ENCODE data around the gene HAUS8.
A peak's percentile ranks its signal among the peaks of the same experiment; 100 is the strongest.
"Not testable (repeated sequence)": the region's sequence is repeated elsewhere in the genome, so short reads cannot be mapped to it uniquely, and the experiment has no call there.

The HAUS8 gene

GRCh38 chr19:17101686-17102628, 26.7 kb upstream of the HAUS8 start:
- no peak for FAIRE-seq

DNA sequence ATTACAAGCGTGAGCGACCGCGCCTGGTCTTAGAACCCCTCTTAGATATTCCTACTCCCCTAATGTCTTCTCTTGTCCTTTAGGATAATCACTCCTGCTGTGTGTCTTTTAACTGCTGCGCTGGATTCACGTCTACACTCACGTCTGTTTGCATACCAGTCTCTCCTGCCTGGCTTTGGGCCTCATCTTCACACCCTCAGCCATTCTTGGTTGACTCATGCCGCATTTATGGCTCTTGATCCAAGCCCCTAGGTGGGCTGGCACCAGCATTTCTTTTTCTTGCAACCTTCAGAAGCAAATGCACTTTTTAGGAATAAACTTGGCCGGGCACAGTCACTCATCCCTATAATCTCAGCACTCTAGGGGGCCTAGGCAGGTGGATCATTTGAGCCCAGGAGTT, 23.1 kb upstream of the HAUS8 start:
- FAIRE-seq, result no peak

DNA sequence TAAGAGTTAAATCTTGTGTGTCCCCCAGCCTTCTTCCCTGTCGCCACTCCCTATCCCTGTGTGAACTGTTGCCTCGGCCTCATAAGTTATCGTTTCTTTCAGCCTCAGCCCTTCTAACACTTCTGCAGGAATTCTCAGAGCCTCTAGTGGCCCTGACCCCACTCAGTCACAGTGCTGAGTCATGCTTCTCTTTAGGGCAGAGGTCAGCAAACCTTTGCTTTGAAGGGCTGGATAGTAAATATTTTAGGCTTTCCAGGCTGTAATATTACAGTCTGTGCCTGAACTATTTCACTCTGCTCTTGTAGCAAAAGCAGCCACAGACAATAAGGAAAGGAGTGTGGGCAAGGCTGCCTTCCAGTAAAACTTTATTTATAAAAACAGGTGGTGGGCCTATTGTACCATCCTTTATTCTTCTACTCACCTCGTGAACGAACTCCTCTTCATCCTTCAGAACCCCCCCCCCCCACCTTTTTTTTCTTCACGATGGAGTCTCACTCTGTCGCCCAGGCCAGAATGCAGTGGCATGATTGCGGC, 22.4 kb upstream of the HAUS8 start:
- FAIRE-seq, result no peak

- no peak for FAIRE-seq
Observed at GRCh38 chr19:17095141-17095919, 20.1 kb upstream of the HAUS8 start.

DNA sequence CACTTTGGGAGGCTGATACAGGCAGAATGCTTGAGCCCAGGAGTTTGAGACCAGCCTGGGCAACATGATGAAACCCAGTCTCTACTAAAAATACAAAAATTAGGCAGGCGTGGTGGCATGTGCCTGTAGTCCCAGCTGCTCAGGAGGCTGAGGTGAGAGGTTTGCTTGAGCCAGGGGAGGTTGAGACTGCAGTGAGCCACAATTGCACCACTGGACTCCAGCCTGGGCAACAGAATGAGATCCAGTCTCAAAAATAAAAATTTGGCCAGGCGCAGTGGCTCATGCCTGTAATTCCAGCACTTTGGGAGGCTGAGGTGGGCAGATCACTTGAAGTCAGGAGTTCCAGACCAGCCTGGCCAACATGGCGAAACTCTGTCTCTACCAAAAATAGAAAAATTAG, 19.4 kb upstream of the HAUS8 start:
- FAIRE-seq, result not testable (repeated sequence)

GRCh38 chr19:17092696-17093095, 17.4 kb upstream of the HAUS8 start:
- FAIRE-seq, result no peak

GRCh38 chr19:17091758-17092333, 16.6 kb upstream of the HAUS8 start:
- FAIRE-seq, result no peak

DNA sequence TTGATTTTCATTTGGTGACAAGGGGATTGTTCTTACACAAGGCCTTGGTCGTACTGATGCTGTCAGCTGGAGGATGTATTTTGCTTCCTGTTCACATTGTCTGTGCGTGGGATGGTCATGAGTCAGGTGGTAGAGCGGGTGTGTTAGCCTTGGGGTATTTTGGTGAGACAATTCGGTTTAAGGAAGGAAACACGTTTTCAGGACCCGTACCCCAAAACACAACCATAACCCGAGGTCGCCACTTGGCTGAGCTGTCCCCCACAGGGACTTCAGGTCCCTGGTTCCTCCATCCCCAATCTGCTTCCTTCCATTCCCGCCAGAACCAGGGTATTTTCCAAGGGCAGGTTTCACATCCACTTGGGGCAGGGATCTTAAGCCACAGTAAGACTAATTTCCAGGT, 15.3 kb upstream of the HAUS8 start:
- FAIRE-seq, result no peak

DNA sequence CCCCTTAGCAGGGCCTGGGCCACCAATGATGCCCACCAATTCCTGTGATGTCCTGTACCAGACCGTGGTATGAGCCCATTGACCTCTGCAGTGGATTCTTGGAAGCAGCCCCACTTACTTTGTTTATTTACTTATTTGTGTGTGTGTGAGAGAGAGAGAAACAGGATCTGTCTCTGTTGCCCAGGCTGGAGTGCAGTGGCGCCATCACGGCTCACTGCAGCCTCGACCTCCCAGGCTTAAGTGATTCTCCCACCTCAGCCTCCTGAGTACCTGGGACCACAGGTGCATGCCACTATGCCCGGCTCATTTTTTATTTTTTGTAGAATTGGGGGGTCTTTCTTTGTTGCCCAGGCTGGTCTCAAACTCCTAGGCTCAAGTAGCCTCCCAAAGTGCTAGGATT, 13.3 kb upstream of the HAUS8 start:
- no peak for FAIRE-seq

DNA sequence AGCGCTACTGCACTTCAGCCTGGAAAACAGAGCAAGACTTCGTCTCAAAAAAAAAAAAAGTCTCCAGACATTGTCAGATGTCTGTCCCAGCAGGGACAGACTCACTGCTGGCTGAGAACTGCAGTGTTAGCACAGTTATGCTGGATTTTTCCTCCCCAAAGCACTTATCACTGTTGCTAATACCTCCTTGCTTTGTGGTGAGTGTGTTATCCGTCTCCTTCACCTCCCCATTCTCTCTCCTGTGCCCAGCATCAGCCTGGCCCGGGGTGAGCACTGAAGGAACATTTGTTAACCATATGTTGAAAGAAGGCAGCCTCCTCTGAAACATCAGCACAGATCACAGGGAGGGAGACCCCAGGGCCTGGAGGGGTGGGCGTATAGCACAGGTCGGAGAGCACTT, 11.6 kb upstream of the HAUS8 start:
- FAIRE-seq, result no peak

DNA sequence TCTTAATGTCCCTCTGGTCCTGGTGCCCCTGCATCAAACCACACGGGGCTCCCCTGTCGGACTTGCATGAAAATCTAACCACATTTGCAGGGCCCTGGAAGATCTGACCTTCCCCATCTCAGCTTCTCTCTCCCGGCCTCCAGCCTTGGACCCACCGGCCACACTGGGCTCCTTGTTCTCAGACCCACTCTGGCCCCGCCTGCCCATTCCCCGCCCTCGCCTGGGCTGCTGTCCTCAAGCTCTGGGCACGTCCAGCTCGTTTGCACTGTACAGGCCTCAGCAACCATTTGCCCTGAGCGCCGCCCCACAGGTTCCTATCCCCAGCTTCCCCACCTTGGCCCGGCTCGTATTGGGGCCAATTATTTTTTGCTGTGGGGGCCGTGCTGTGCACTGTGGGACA, 10.9 kb upstream of the HAUS8 start:
- no peak for FAIRE-seq

DNA sequence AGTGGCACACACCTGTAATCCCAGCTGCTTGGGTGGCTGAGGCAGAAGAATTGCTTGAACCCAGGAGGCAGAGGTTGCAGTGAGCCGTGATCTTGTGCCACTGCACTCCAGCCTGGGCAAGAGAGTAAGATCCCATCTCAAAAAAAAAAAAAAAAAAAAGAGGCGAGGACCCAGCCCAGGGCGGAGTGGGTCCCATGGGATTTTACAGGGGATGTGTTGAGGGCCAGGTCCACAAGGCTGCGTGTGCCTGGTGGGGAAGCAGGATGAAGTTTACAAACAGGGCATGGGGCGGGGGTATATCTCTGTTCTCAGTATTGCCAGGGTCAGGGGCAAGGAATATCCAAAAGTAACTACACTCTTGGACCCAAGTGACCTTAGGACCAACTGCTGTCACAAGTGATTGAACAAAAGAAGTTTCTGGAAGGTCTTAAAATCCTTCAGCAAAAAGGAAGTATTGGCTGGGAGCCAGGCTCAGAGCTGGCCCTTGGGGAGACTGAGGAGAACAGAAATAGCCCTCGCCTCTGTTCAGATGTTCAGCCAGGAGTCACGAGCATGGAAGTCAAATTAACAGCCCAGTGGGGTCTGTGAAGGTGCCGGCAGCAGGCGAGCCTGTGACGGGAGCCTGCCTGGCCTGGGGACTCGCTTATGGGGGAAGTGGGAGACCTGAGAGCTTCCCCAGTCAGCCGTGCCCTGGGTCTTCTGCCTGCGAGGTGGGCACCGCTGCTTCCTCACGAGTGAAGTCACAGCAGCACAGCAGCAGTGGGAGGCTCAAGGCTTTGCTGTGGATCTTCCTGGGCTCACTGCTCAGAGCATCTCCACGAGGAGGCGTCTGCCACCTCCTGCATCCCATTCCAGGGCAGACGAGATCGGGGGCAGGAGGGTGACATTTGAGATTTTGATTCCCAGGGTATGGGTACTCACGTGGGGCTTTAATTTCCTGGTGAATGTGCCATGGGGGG, 6.7 kb upstream of the HAUS8 start:
- no peak for FAIRE-seq

DNA sequence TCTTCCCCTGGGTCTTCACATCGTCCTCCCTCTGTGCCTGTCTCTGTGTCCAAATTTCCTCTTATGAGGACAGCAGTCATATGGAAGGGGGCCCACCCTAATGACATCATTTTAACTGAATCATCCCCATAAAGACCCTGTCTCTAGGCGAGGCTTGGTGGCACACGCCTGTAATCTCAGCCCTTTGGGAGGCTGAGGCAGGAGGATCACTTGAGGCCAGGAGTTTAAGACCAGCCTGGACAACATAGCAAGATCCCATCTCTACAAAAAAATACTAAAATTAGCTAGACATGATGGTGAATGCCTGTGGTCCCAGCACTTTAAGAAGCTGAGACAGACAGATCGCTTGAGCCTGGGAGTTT, 5.2 kb upstream of the HAUS8 start:
- FAIRE-seq, result no peak

DNA sequence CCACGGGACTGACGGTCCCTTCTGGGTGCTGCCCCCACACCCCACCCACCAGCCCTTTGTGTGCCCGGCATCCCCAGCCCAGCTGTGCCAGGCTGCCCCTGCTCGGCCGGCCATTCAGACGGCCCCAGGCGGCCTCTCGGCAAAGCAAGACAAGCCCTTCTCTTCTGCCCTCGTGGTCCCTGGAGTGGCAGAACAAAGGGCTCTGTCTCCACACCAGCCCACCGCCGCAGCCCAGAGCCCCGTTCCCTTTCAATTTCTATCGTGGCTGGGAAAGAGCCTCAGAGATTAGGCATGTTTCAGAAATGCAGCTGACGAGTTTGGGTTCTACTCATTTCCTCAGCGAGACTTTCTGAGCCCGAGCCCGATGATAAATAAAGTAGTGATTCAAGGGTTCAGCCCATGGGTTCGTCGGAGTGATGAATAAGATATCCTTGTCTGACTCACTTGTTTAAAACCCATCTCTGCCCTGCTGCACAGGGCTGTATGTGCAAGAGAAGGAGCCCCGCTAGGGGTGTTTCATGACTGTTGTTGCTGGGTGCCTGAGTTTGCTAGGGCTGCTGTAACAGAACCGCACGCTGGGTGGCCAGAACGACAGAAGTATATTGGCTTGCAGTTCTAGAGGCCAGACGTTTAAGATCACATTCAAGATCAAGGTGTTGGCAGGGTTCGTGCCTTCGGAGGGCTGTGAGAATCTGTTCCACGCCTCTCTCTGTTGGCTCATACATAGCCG, 4.6 kb upstream of the HAUS8 start:
- FAIRE-seq, result peak; percentile 43

DNA sequence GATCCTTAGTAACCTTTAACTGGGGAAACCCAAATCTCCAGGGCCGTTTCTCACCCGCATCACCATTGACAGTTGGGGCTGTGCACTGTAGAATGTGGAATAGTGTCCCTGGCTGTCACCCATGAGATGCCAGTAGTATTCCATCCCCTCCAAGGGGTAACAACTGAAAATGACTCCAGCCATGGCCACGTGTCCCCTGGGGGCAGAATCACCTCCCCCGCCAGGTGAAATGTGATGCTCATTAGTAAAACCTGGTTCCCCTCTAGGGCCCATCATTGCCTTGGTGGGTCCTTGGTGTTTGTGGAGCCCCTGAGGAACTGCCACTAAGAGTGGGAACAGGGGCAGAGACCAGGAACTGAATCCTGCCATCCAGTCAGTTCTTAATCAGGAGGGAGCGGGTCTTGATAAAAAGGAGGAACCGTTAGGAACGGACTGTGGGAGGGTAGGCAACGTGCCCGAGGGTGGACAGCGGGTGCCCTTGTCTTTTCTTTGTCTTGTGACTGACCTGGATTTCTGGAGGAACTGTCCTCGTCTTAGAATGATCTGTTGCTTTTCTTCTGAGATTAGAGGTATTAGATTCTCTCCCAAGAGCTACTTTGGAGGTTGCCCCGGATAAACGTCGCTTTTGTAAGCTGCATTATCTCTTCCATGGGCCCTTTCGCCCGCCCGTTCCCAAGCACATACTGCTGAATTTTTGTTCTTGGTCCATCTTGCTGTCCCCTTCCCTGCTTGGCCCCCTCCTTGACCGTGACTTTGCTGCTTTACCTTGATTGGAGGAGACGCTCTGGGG, 3.9 kb upstream of the HAUS8 start:
- no peak for FAIRE-seq

DNA sequence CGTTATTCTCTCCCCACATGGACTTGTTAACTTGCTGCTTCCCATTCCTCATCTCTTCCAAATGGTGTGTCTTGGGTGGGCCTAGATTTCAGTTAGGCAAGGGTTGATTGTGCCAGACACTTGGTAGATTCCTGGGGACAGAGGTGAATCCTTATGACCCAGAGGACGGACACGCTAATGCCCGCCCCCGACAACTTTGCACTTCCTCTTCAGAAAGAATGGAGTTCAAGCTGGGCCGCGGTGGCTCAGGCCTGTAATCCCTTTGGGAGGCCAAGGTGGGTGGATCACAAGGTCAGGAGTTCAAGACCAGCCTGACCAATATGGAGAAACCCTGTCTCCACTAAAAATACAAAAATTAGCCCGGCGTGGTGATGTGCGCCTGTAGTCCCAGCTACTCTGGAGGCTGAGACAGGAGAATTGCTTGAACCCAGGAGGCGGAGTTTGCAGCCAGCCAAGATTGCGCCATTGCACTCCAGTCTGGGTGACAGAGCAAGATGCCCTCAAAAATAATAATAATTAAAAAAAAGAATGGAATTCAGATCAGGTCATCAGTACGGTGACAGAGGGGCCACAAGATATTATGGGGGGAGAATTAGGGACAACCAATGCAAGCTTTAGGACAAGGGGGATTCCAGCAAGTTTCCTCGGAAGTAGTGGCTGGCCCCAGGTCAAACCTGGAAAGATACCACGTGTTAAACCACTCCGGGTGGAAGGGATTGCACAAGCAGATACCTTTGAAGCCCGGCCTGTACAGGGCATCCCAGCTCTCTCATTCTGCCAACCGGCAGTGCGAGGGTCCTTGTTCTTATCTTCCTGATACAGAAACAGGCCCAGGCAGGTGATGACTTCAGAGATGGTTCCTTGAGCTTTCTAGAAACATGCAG, 3.0 kb upstream of the HAUS8 start:
- FAIRE-seq, result no peak

DNA sequence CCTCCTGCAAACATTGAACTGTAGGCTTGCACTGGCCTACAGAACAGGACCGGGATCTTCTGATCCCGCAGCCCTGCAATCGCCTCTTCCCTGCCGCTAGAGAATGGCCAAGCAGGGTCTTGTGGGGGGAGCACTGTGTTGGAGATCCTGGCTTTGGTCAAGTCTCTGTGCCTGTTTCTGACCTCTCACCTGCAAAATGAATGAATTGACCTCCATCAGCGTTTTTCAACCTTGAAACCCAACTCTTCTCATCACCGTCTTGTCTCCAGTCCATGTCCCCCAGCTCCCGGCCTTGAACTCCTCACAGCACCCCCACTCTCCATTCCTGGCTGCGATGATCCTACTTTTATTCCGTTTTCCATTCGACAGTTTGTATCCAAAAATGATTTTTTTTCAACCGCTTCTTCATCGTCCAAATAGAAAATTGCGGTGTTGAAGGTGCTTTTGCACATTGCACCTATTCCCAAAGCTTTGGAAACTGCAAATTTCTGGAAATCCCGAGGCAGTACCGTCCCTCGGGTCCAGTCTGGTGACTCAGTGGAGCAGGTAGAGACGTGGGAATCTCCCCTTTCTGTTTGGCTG, 2.3 kb upstream of the HAUS8 start:
- FAIRE-seq, result no peak

DNA sequence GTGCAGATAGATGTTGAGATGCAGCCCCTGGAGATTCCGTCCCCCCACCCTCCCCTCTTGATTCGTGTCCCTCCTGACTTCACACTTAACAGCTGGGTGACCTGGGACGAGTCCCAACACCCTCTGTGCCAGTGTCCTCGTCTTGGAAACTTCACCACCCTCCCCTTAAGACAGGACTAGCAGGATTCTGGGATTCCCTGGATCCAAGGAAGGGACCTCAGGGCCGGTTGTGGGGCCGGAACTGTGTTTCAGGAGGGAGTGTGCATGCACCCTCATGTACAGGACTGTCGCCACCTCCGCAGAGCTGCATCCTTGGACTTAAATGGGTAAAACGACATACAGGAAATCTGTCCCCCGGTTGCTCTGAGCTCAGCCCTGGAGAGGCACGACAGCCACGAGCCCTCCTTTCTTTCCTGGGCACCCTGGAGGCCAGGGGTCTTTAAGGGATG, 1.3 kb upstream of the HAUS8 start:
- no peak for FAIRE-seq

Data from endometrium (tissue), 2 donors.